GM12878 (cell line): ENCODE data around the gene MOG. TPM values are rescaled to one million over a fixed set of nuclear protein-coding genes. Genes with fewer than 3 reads are reported as not detected.

ENCODE experiments used
- ATAC-seq: fragments of 200-7000 bp; cut with Tn5 transposase; 3 replicates; pipeline ENCODE4 v1.9.1; 2020; ENCODE audit warnings: mild to moderate bottlenecking, moderate library complexity
- BruUV-seq: library from RNA; stranded (reverse); fragments of 400-500 nt; replicated peaks from 2 replicates; lab custom pipeline; 2021; lab: Mats Ljungman, UMichigan
- CTCF ChIA-PET: fragments of 300-600 bp; sonication (Branson Sonifier 250); formaldehyde crosslinking; extraction: SDS; loops from one replicate; lab custom pipeline; 2021; ENCODE audit warnings: inconsistent platforms; lab: Yijun Ruan, JAX
- POLR2A ChIA-PET: fragments of 350-600 bp; formaldehyde crosslinking; extraction: SDS; loops from one replicate; lab custom pipeline; 2021; ENCODE audit warnings: inconsistent platforms; lab: Charles Lee
- RAD21 ChIA-PET: fragments of 300-600 bp; sonication (Branson Sonifier 250); formaldehyde crosslinking; loops from one replicate; lab custom pipeline; 2023; ENCODE audit warnings: antibody characterized with exemption; ENCODE audit not compliant: unreplicated experiment; lab: Charles Lee
- SMC1A ChIA-PET: fragments of 300-600 bp; sonication (Branson Sonifier 250); formaldehyde crosslinking; loops from one replicate; lab custom pipeline; 2023; ENCODE audit not compliant: unreplicated experiment, uncharacterized antibody; lab: Charles Lee
- DNase-seq: peaks from one replicate; pipeline ENCODE4 v3.0.0-alpha.2; 2011; ENCODE audit warnings: low read depth, low spot score
- FAIRE-seq: peaks from 3 replicates; lab custom pipeline; 2011; peaks lifted over from hg19 to GRCh38; lab: Jason Lieb, UNC
- H2AFZ ChIP-seq: 2 replicates; pipeline ENCODE4 v1.6.0; 2011; ENCODE audit warnings: low read depth, low read length, control low read depth; ENCODE audit not compliant: control insufficient read depth
- H3K27ac ChIP-seq: 2 replicates; pipeline ENCODE4 v1.5.1; 2011; ENCODE audit warnings: control low read depth; ENCODE audit not compliant: control insufficient read depth, insufficient read depth
- H3K27me3 ChIP-seq, 2 experiments: replicated peaks in 1 of 2; 2 replicates each; pipeline versions ENCODE4 v1.6.0 to v1.6.1; 2011; ENCODE audit warnings: low read length in 1 of 2; ENCODE audit not compliant: control insufficient read depth in 2 of 2, insufficient read depth in 2 of 2
- H3K36me3 ChIP-seq, 2 experiments: 2 replicates each; pipeline ENCODE4 v1.5.1; 2011; ENCODE audit warnings: low read length in 1 of 2; ENCODE audit not compliant: control insufficient read depth in 2 of 2, insufficient read depth in 2 of 2
- H3K4me1 ChIP-seq: 2 replicates; pipeline ENCODE4 v1.6.1; 2011; ENCODE audit warnings: mild to moderate bottlenecking, low read length, moderate library complexity, mixed read lengths; ENCODE audit not compliant: control insufficient read depth, insufficient read depth
- H3K4me2 ChIP-seq: 2 replicates; pipeline ENCODE4 v1.6.0; 2011; ENCODE audit warnings: control low read depth; ENCODE audit not compliant: control insufficient read depth, insufficient read depth
- H3K4me3 ChIP-seq: fragments of 200-600 bp; sonication (generic); 2 replicates; pipeline ENCODE4 v1.5.1; 2016
- H3K79me2 ChIP-seq: 2 replicates; pipeline ENCODE4 v1.6.0; 2011; ENCODE audit warnings: low read length; ENCODE audit not compliant: control insufficient read depth, insufficient read depth
- H3K9ac ChIP-seq: 2 replicates; pipeline ENCODE4 v1.8.0; 2011; ENCODE audit warnings: low read length, control low read depth, mixed read lengths; ENCODE audit not compliant: control insufficient read depth, insufficient read depth
- H3K9me3 ChIP-seq: replicated peaks from 3 replicates; pipeline ENCODE4 v1.5.1; 2011; ENCODE audit warnings: mild to moderate bottlenecking, low read length; ENCODE audit not compliant: control insufficient read depth, insufficient read depth
- H4K20me1 ChIP-seq: 2 replicates; pipeline ENCODE4 v1.6.0; 2011; ENCODE audit not compliant: control insufficient read depth, insufficient read depth
- CTCF ChIP-seq, 3 experiments: IDR thresholded peaks in 2 of 3; conservative IDR thresholded peaks in 1 of 3; 2 replicates each; pipeline ENCODE4 v1.5.1; 2011; ENCODE audit warnings: low read depth in 3 of 3, low read length in 3 of 3, mild to moderate bottlenecking in 3 of 3, control low read depth in 2 of 3, moderate library complexity in 2 of 3, inconsistent platforms in 1 of 3, mixed read lengths in 1 of 3; ENCODE audit not compliant: control insufficient read depth in 2 of 3, insufficient read depth in 1 of 3; ENCODE audit errors: extremely low read depth in 1 of 3
- RAD21 ChIP-seq: IDR thresholded peaks from 2 replicates; pipeline ENCODE4 v1.6.1; 2011; ENCODE audit warnings: mild to moderate bottlenecking, low read depth, low read length, moderate library complexity; ENCODE audit not compliant: insufficient read depth
- WGBS: methylation state at CpG from one replicate; pipeline ENCODE4 v1.1.6; 2016; ENCODE audit warnings: low lambda C conversion rate; ENCODE audit not compliant: insufficient replicate concordance, insufficient coverage; ENCODE audit errors: missing lambda C conversion rate; 5-methylcytosine and 5-hydroxymethylcytosine counted together
- in situ Hi-C: fragments of 300-500 bp; cut with MboI; formaldehyde crosslinking; loops from 9 replicates; pipeline ENCODE4 v1.14.3; 2018; ENCODE audit warnings: mixed read lengths
- intact Hi-C: fragments of 100-400 bp; cut with micrococcal nuclease; formaldehyde crosslinking; loops from one replicate; pipeline ENCODE4 v1.14.2; 2022; ENCODE audit not compliant: unreplicated experiment
- polyA plus RNA-seq, 11 experiments: library from polyadenylated mRNA; depleted of rRNA in 4 of 11; unstranded in 6 of 11; stranded (reverse) in 5 of 11; fragments of >200 nt; fragmentation: Nextera tagmentation in 4 of 11; fragmentation: Illumina TruSeq in 1 of 11; extraction: Ambion mirVana in 4 of 11; extraction: Trizol in 1 of 11; gene quantifications; 1 replicate in 1 of 11; 2 replicates in 10 of 11; pipeline versions ENCODE4 v1.2.1 to v1.2.3, GENCODE V29; 2011 to 2016; ENCODE audit warnings: inconsistent platforms in 2 of 11, missing spikeins in 2 of 11, low read depth in 1 of 11
- total RNA-seq, 4 experiments: library from RNA; depleted of rRNA in 3 of 4; stranded (reverse); fragments of >200 nt in 3 of 4; fragmentation: Illumina TruSeq in 1 of 4; extraction: Trizol in 1 of 4; gene quantifications; 2 replicates each; pipeline versions ENCODE4 v1.2.1 to v1.2.3, GENCODE V29; 2013 to 2021
- TF ChIP-seq, protein P1 (sequence below): fragments of 450-650 bp; IDR thresholded peaks from 2 replicates; pipeline ENCODE4 v1.6.1; 2017; ENCODE audit warnings: mild to moderate bottlenecking
- TF ChIP-seq, protein P2 (sequence below): fragments of 150-350 bp; IDR thresholded peaks from 2 replicates; pipeline ENCODE4 v1.6.1; 2014; ENCODE audit warnings: mild to moderate bottlenecking, low read depth, low read length

The MOG gene
- total and polyA plus RNA-seq, 10 of the 15 experiments (the other 5 are each of a cell fraction or from before 2014, with no cell fraction given), result not detected

DNA sequence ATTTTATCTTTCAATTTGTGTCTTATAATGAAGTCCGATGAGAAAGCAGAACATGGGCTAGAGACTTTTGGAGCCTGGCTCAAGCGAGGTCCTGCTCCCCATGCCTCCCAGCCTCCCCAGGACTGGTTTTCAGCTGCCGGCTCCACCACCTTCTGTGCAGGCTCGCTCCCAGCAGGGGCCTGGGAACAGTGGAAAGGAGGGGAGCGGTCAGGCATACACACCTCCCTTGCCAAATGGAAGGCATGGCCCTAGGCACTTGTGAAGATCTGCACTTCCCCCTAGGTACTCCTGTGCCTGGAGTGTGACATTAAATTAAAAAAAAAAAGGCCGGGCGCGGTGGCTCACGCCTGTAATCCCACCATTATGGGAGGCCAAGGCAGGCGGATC is 4.7 kb upstream of the MOG start:
- DNase-seq (no peak), FAIRE-seq (no peak)
- Histone ChIP-seq H3K4me1 (peaks cover 17% of the 10 kb centered on the region), H3K9ac (no peak overlapping the region), H3K36me3 (no peaks in the 10 kb centered on the region), H4K20me1 (no peaks in the 10 kb centered on the region), H3K27ac (no peak overlapping the region), H3K4me3 (no peak overlapping the region), H3K27me3 (no peaks in the 10 kb centered on the region), H2AFZ (no peak overlapping the region)
- no TSS peak for BruUV-seq
- POLR2A ChIA-PET, result no interaction called here
- 74% methylated on average over 8 of the region's 10 CpGs for WGBS
- intact Hi-C loops, result loop anchor here (10.0 kb wide), 1 partner anchor 103 kb away; no protein-coding TSS in a partner anchor
- TF ChIP-seq, protein P1, sequence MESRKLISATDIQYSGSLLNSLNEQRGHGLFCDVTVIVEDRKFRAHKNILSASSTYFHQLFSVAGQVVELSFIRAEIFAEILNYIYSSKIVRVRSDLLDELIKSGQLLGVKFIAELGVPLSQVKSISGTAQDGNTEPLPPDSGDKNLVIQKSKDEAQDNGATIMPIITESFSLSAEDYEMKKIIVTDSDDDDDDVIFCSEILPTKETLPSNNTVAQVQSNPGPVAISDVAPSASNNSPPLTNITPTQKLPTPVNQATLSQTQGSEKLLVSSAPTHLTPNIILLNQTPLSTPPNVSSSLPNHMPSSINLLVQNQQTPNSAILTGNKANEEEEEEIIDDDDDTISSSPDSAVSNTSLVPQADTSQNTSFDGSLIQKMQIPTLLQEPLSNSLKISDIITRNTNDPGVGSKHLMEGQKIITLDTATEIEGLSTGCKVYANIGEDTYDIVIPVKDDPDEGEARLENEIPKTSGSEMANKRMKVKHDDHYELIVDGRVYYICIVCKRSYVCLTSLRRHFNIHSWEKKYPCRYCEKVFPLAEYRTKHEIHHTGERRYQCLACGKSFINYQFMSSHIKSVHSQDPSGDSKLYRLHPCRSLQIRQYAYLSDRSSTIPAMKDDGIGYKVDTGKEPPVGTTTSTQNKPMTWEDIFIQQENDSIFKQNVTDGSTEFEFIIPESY, result no peak
- TF ChIP-seq, all 136 proteins: peak for 0
- no peak for ATAC-seq
- H3K9me3 ChIP-seq, result no peaks in the 10 kb centered on the region
- in situ Hi-C loops, result no loop called here
- RAD21 ChIA-PET, result interaction anchor here (2.6 kb wide), 1 partner anchor 14 kb away, joined by 7 read pairs; no protein-coding TSS in a partner anchor
- H3K79me2 ChIP-seq, result no peaks in the 10 kb centered on the region
- CTCF ChIA-PET, result interaction anchor here (1.1 to 9.9 kb wide), 14 partner anchors 12 to 276 kb away, joined by 3 to 113 read pairs (median 22); partner anchors contain the start of genes GABBR1 and OR12D3
- H3K4me2 ChIP-seq, result no peak overlapping the region
- SMC1A ChIA-PET, result interaction anchor here (1.4 to 2.1 kb wide), 5 partner anchors 8 to 82 kb away, joined by 3 to 6 read pairs (median 4); no protein-coding TSS in a partner anchor

GRCh38 chr6:29653452-29654038 is 3.3 kb upstream of the MOG start:
- no peak overlapping the region for H3K27ac ChIP-seq
- no peaks in the 10 kb centered on the region for H4K20me1 ChIP-seq
- peaks cover 17% of the 10 kb centered on the region for H3K4me1 ChIP-seq
- WGBS, result 15% methylated on average over 8 of the region's 8 CpGs
- H3K79me2 ChIP-seq, result no peaks in the 10 kb centered on the region
- intact Hi-C loops (loop anchor here (10.0 kb wide), 1 partner anchor 101 kb away; no protein-coding TSS in a partner anchor), in situ Hi-C loops (no loop called here)
- H3K4me3 ChIP-seq, result no peak overlapping the region
- CTCF ChIA-PET, result interaction anchor here (0.6 to 9.9 kb wide), 72 partner anchors 8 to 1075 kb away, joined by 3 to 113 read pairs (median 4); partner anchors contain the start of genes GABBR1, OR12D3 and UBD
- BruUV-seq, result no TSS peak
- no peak overlapping the region for H2AFZ ChIP-seq
- H3K9me3 ChIP-seq, result no peaks in the 10 kb centered on the region
- RAD21 ChIA-PET, result interaction anchor here (1.1 to 2.6 kb wide), 6 partner anchors 11 to 277 kb away, joined by 4 to 9 read pairs (median 6); no protein-coding TSS in a partner anchor
- DNase-seq, result no peak
- H3K4me2 ChIP-seq, result no peak overlapping the region
- H3K9ac ChIP-seq, result no peak overlapping the region
- H3K27me3 ChIP-seq, result no peaks in the 10 kb centered on the region
- no peaks in the 10 kb centered on the region for H3K36me3 ChIP-seq
- ATAC-seq, result peak; percentile 22; the same call in 1 of the 3 replicates
- no peak for FAIRE-seq
- SMC1A ChIA-PET, result interaction anchor here (0.6 to 2.5 kb wide), 22 partner anchors 9 to 816 kb away, joined by 3 to 14 read pairs (median 4); no protein-coding TSS in a partner anchor
- TF ChIP-seq RAD21 (peak; percentile 31; the same call in 1 of the 2 replicates), CTCF (IDR thresholded peaks at IDR 0.05 in 2 of 3, conservative IDR thresholded peaks at IDR 0.05 in 1 of 3; ENCODE audit: control insufficient read depth in 2 of 3, extremely low read depth in 1 of 3, insufficient read depth in 1 of 3, low read depth in 3 of 3, low read length in 3 of 3) (peak; percentile 62 to 74 (median 63))
- TF ChIP-seq, protein P2, sequence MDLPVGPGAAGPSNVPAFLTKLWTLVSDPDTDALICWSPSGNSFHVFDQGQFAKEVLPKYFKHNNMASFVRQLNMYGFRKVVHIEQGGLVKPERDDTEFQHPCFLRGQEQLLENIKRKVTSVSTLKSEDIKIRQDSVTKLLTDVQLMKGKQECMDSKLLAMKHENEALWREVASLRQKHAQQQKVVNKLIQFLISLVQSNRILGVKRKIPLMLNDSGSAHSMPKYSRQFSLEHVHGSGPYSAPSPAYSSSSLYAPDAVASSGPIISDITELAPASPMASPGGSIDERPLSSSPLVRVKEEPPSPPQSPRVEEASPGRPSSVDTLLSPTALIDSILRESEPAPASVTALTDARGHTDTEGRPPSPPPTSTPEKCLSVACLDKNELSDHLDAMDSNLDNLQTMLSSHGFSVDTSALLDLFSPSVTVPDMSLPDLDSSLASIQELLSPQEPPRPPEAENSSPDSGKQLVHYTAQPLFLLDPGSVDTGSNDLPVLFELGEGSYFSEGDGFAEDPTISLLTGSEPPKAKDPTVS, result no peak
- POLR2A ChIA-PET, result interaction anchor here (0.7 to 0.9 kb wide), 2 partner anchors 69 to 105 kb away, joined by 3 read pairs; no protein-coding TSS in a partner anchor
